GM12873 (cell line): Measurements from ENCODE around the gene GABRP.

Source experiments
- TF ChIP-seq, protein P1 (sequence below): IDR thresholded peaks from 2 replicates; pipeline ENCODE4 v1.5.1; 2012; ENCODE audit warnings: low read depth, mild to moderate bottlenecking, moderate library complexity, low read length, control low read depth; ENCODE audit not compliant: insufficient read depth; ENCODE audit errors: missing control alignments

The GABRP gene

DNA sequence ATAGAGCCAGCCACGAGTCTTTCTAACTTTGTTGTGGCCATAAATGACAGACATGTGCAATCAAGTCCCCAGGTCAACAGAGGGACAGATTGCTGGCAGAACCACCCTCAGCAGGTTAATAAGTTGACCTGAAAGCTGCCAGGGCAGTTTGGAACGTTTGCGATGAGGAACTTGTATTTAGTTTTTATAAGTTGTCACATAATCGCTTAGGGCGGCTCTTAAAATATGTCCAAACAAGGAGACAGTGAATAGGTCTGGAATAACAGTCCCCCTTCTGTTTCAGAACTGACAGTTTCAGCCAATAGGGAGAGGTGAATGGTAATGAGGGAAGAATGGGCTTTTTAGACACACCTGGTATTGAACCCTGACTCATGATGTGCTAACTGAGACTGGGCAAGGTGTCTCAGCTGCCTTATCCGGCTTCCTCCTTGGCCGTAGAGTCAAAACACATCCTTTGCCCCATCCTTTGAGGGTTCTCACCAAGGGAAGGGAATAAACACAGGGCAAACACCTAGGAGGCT is 33.6 kb upstream of the GABRP start:
- TF ChIP-seq, protein P1, sequence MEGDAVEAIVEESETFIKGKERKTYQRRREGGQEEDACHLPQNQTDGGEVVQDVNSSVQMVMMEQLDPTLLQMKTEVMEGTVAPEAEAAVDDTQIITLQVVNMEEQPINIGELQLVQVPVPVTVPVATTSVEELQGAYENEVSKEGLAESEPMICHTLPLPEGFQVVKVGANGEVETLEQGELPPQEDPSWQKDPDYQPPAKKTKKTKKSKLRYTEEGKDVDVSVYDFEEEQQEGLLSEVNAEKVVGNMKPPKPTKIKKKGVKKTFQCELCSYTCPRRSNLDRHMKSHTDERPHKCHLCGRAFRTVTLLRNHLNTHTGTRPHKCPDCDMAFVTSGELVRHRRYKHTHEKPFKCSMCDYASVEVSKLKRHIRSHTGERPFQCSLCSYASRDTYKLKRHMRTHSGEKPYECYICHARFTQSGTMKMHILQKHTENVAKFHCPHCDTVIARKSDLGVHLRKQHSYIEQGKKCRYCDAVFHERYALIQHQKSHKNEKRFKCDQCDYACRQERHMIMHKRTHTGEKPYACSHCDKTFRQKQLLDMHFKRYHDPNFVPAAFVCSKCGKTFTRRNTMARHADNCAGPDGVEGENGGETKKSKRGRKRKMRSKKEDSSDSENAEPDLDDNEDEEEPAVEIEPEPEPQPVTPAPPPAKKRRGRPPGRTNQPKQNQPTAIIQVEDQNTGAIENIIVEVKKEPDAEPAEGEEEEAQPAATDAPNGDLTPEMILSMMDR = no peak

DNA sequence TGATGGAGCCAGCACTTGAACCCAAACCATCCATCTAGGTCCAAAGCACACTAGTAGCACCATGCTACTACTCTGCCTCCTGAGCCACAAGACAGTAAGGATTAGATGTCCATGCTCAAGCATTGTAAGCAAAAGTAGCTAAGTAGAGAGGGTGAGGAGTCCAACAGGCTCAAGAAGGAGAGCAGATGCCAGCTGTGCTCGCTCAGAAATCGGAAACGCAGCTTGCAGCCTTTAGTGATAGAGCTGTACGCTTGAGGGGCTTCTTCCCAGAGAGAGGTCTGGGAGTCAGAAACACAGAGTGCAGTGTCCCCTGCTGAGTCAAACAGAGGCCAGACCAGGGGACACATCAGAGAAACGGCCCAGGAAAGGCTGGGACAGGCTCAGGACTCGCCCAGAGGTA is 32.7 kb upstream of the GABRP start:
- TF ChIP-seq, protein P1 = no peak

DNA sequence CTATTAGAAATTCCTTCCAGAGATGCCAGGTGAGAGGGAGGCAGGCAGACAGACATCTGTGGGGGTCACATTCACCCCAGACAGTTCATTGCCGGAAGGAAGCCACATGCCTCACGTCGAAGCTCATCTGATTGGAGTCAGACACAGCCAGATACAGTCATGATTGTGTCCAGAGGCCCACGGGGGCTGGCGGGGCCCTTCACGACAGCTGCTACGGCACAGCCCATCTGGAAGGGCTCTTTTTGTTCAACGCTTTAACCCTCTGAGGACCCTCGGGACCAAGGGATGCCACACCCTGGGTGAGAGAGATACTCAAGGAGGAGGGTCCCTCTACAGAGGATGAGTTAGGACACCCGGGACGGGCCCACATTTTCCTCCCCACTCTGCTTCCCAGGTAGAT is 31.9 kb upstream of the GABRP start:
- TF ChIP-seq, protein P1 = no peak

DNA sequence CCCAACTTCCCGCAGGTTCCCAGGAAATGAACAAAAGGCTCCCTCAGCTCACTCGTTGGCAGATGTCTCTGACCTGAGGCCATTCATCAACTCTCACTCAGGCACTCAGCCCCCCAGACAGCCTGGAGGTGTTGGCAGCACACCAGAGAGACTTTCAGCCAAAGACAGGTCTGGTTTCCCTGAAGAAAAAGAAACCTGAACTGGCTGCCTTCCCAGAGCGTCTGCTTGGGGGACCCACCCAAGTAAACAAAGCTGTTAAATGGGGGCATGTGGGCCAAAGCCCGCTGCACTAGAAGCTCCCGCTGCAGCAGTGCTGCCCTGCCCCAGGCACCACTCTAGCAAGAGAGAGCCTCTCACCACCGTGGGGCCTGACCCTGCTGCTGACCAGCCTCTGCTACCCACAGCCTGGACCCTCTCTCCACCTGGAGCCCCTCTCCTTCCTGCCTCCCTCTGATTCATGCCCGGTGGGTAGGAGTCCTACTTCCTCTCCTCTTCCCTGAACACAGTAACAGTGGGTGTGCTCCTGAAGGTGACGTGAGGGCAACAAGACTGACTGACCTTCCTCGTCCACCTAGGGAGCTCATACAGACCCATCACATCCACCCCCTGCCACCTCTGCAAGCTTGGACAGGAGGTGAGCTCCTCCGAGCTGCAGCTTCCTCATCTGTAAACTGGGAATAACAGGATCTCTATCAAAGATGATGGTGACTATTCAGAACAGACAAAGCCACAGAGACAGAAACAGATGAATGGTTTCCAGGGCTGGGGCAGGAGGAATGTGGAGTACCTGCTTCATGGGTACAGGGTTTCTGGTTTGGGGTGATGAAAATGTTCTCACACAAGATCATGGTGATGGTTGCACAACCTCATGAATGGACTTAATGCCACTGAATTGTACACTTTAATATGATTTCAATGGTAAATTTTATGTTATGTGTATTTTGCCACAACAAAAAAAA is 31.0 kb upstream of the GABRP start:
- TF ChIP-seq, protein P1 = no peak

DNA sequence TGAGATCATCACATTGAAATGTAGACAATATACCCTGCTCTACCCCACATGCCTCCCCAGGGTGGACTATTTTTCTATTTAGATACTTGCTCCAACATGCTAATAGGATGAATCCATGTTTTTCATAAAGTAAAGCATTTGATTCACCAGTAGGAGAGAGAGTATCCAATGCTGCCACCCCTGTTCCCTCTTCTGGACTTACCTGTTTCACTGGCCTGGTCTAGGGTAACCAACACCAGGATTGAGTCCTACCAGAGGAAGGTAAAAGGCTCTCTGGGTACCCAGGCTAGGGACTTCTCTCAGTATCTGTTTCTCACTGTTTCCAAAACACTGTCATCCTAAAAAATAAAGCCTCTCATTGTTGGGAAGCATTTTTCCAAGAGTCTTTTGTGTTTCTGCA is 30.2 kb upstream of the GABRP start:
- TF ChIP-seq, protein P1 = no peak

DNA sequence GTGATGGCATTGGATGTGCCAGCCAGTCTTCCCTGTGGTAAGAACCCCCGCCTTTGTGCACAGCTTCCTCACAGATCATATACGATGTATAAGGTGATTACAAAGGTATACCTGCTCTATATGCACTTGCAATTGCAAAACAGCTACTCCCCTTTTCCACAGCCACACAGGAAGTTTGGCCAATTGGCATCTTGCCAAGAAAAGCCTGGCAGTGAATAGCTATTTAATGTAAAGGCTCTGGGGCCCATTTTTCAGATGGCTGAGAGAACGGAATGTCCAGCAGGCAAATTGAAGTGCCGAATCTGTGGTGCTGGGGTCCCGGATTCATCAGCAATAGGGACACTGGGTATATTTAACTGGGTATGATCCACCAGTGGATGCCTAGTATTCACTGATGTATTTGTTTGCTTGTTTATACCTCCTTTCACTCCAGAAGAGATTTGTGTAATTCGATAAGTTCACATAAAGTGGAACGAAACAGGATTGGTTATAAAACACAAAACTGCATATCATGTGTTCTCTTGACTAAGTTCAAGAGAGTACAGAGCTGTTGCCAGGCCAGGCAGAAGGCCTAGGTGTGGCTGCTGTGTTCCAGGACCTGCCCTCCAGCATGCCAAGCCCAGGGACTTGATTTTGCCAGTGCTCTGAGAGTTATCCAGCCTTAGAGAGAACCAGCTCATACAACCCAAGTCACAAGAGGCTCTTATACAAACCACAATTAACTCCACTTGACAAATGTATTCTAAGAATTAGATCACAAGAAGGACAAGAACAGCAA is 27.7 kb upstream of the GABRP start:
- TF ChIP-seq, protein P1 = no peak

DNA sequence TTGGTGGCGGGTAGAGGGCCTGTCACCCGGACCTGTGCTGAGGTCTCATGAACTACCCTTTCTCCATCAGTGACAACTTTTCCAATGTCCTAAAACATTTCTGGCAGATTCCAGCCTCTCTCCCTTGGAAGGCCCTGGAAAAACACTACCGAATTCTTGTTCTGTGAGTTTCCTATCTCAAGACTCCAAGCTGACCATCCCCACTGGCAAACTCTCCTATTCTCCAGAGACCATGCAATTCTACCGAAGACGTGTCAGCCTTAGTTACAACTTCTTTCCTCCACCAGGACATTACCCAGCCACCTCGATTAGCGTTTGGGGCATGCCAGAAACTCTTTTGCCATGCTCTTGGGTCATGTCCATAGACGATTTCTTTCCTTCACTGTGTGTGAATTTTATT is 26.8 kb upstream of the GABRP start:
- TF ChIP-seq, protein P1 = no peak
